ENCODE data around the gene RABGAP1. TPM values are rescaled to one million over a fixed set of nuclear protein-coding genes. Genes with fewer than 3 reads are reported as not detected.

The RABGAP1 gene
- total and polyA plus RNA-seq, 2 experiments from 2014 or later = 8.5 to 33.9 TPM

- peak overlapping the region; percentile 67 for H3K27ac Mint-ChIP-seq
- H3K36me3 Mint-ChIP-seq (ENCODE audit: low read depth) = peaks cover 29% of the 10 kb centered on the region
- Histone ChIP-seq H3K4me1 (ENCODE audit: insufficient read depth) (peaks cover 16% of the 10 kb centered on the region), H3K27ac (ENCODE audit: low read depth) (no peak overlapping the region), H3K4me2 (no peak overlapping the region), H3K36me3 (ENCODE audit: insufficient read depth) (0 out of 2 replicates have a peak, but pooled peaks cover 3% of the 10 kb centered on the region), H2AFZ (no peak overlapping the region), H3F3A (replicated peaks; ENCODE audit: low read depth) (no peaks in the 10 kb centered on the region), H3K79me2 (replicated peaks; ENCODE audit: insufficient read depth) (no peaks in the 10 kb centered on the region), H3K27me3 (ENCODE audit: insufficient read depth) (no peaks in the 10 kb centered on the region), H3K4me3 (no peak overlapping the region), H4K20me1 (replicated peaks; ENCODE audit: insufficient read depth) (no peaks in the 10 kb centered on the region), H3K9me2 (ENCODE audit: insufficient read depth) (no peaks in the 10 kb centered on the region)
- no peak for DNase-seq (ENCODE audit: low spot score)
- no peak for ATAC-seq
- peaks cover 21% of the 10 kb centered on the region for H3K4me1 Mint-ChIP-seq
- TF ChIP-seq, protein P1, sequence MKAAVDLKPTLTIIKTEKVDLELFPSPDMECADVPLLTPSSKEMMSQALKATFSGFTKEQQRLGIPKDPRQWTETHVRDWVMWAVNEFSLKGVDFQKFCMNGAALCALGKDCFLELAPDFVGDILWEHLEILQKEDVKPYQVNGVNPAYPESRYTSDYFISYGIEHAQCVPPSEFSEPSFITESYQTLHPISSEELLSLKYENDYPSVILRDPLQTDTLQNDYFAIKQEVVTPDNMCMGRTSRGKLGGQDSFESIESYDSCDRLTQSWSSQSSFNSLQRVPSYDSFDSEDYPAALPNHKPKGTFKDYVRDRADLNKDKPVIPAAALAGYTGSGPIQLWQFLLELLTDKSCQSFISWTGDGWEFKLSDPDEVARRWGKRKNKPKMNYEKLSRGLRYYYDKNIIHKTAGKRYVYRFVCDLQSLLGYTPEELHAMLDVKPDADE (IDR thresholded peaks at IDR 0.05) = no peak
- TF ChIP-seq NANOG (IDR thresholded peaks at IDR 0.05; ENCODE audit: borderline replicate concordance) (no peak), ZNF331 (CRISPR knock-in tag; IDR thresholded peaks at IDR 0.05; ENCODE audit: low read depth) (no peak), POLR2AphosphoS5 (IDR thresholded peaks at IDR 0.05; ENCODE audit: low read depth) (no peak), STAT1 (IDR thresholded peaks at IDR 0.05; ENCODE audit: unreplicated experiment) (no peak), REST (IDR thresholded peaks at IDR 0.05; ENCODE audit: unreplicated experiment) (no peak), JUNB (IDR thresholded peaks at IDR 0.05; ENCODE audit: unreplicated experiment) (no peak), EZH2 (IDR thresholded peaks at IDR 0.05; ENCODE audit: low read depth, unreplicated experiment) (no peak), CREB1 (CRISPR knock-in tag; IDR thresholded peaks at IDR 0.05; ENCODE audit: low read depth) (no peak), EZH2phosphoT487 (IDR thresholded peaks at IDR 0.05; ENCODE audit: unreplicated experiment) (no peak), CTCF (conservative IDR thresholded peaks at IDR 0.05; ENCODE audit: low read depth in 2 of 2) (no peak), ZNF114 (CRISPR knock-in tag; IDR thresholded peaks at IDR 0.05) (no peak)
- TF ChIP-seq, protein P2, sequence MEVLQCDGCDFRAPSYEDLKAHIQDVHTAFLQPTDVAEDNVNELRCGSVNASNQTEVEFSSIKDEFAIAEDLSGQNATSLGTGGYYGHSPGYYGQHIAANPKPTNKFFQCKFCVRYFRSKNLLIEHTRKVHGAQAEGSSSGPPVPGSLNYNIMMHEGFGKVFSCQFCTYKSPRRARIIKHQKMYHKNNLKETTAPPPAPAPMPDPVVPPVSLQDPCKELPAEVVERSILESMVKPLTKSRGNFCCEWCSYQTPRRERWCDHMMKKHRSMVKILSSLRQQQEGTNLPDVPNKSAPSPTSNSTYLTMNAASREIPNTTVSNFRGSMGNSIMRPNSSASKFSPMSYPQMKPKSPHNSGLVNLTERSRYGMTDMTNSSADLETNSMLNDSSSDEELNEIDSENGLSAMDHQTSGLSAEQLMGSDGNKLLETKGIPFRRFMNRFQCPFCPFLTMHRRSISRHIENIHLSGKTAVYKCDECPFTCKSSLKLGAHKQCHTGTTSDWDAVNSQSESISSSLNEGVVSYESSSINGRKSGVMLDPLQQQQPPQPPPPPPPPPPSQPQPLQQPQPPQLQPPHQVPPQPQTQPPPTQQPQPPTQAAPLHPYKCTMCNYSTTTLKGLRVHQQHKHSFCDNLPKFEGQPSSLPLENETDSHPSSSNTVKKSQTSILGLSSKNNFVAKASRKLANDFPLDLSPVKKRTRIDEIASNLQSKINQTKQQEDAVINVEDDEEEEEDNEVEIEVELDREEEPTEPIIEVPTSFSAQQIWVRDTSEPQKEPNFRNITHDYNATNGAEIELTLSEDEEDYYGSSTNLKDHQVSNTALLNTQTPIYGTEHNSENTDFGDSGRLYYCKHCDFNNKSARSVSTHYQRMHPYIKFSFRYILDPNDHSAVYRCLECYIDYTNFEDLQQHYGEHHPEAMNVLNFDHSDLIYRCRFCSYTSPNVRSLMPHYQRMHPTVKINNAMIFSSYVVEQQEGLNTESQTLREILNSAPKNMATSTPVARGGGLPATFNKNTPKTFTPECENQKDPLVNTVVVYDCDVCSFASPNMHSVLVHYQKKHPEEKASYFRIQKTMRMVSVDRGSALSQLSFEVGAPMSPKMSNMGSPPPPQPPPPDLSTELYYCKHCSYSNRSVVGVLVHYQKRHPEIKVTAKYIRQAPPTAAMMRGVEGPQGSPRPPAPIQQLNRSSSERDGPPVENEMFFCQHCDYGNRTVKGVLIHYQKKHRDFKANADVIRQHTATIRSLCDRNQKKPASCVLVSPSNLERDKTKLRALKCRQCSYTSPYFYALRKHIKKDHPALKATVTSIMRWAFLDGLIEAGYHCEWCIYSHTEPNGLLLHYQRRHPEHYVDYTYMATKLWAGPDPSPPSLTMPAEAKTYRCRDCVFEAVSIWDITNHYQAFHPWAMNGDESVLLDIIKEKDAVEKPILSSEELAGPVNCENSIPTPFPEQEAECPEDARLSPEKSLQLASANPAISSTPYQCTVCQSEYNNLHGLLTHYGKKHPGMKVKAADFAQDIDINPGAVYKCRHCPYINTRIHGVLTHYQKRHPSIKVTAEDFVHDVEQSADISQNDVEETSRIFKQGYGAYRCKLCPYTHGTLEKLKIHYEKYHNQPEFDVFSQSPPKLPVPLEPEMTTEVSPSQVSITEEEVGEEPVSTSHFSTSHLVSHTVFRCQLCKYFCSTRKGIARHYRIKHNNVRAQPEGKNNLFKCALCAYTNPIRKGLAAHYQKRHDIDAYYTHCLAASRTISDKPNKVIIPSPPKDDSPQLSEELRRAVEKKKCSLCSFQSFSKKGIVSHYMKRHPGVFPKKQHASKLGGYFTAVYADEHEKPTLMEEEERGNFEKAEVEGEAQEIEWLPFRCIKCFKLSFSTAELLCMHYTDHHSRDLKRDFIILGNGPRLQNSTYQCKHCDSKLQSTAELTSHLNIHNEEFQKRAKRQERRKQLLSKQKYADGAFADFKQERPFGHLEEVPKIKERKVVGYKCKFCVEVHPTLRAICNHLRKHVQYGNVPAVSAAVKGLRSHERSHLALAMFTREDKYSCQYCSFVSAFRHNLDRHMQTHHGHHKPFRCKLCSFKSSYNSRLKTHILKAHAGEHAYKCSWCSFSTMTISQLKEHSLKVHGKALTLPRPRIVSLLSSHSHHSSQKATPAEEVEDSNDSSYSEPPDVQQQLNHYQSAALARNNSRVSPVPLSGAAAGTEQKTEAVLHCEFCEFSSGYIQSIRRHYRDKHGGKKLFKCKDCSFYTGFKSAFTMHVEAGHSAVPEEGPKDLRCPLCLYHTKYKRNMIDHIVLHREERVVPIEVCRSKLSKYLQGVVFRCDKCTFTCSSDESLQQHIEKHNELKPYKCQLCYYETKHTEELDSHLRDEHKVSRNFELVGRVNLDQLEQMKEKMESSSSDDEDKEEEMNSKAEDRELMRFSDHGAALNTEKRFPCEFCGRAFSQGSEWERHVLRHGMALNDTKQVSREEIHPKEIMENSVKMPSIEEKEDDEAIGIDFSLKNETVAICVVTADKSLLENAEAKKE (CRISPR knock-in tag; IDR thresholded peaks at IDR 0.05) = no peak
- no peaks in the 10 kb centered on the region for H3K9me3 Mint-ChIP-seq
- peaks cover 4% of the 10 kb centered on the region for H3K27me3 Mint-ChIP-seq (ENCODE audit: insufficient read depth, low read depth, poor library complexity)
- H3K4me3 Mint-ChIP-seq = no peak overlapping the region
Observed at GRCh38 chr9:123003466-123003865, 62.6 kb downstream of the RABGAP1 start.

Measured in GM23338 (cell line).